Tibial artery (tissue), 4 donors: Measurements from ENCODE around the gene CAMSAP1.
A peak's percentile ranks its signal among the peaks of the same experiment; 100 is the strongest.

ENCODE experiments used
- DNase-seq, 2 donors: peaks; one replicate each; pipeline ENCODE4 v3.0.0-alpha.2; 2019
- H3K27ac ChIP-seq, 2 donors: fragments of 200-600 bp; sonication (generic) in 1 of 2; 1 replicate in 1 of 2; 2 replicates in 1 of 2; pipeline ENCODE4 v1.5.1; 2018 to 2019; ENCODE audit warnings: mild to moderate bottlenecking in 1 of 2
- H3K27me3 ChIP-seq, 2 donors: fragments of 200-600 bp; sonication (generic) in 1 of 2; one replicate each; pipeline versions ENCODE4 v1.5.1 to v1.6.0; 2016 to 2019
- H3K36me3 ChIP-seq, 3 donors: fragments of 200-600 bp; sonication (generic) in 2 of 3; one replicate each; pipeline ENCODE4 v1.5.1; 2016 to 2019; ENCODE audit warnings: mild to moderate bottlenecking in 2 of 3
- H3K4me1 ChIP-seq, 4 donors: fragments of 200-600 bp; sonication (generic) in 2 of 4; 1 replicate in 3 of 4; 2 replicates in 1 of 4; pipeline ENCODE4 v1.5.1; 2016 to 2019
- H3K4me3 ChIP-seq, 2 donors: fragments of 200-600 bp; sonication (generic) in 1 of 2; 1 replicate in 1 of 2; 2 replicates in 1 of 2; pipeline ENCODE4 v1.5.1; 2018 to 2019; ENCODE audit warnings: mild to moderate bottlenecking in 2 of 2
- H3K9me3 ChIP-seq, 3 donors: fragments of 200-600 bp; sonication (generic) in 1 of 3; one replicate each; pipeline ENCODE4 v1.5.1; 2016 to 2019
- intact Hi-C: fragments of 100-400 bp; cut with DNase I; formaldehyde crosslinking; loops from one replicate; pipeline ENCODE4 v1.15.0; 2023; ENCODE audit warnings: low total_unique reads
- TF ChIP-seq, protein P1 (sequence below), 2 experiments: fragments of 200-600 bp in 1 of 2; fragments of 450-650 bp in 1 of 2; IDR thresholded peaks; one replicate each; pipeline ENCODE4 v1.5.1; 2017 to 2019; ENCODE audit warnings: antibody characterized with exemption in 2 of 2, mild to moderate bottlenecking in 1 of 2, moderate library complexity in 1 of 2

CAMSAP1 gene

DNA sequence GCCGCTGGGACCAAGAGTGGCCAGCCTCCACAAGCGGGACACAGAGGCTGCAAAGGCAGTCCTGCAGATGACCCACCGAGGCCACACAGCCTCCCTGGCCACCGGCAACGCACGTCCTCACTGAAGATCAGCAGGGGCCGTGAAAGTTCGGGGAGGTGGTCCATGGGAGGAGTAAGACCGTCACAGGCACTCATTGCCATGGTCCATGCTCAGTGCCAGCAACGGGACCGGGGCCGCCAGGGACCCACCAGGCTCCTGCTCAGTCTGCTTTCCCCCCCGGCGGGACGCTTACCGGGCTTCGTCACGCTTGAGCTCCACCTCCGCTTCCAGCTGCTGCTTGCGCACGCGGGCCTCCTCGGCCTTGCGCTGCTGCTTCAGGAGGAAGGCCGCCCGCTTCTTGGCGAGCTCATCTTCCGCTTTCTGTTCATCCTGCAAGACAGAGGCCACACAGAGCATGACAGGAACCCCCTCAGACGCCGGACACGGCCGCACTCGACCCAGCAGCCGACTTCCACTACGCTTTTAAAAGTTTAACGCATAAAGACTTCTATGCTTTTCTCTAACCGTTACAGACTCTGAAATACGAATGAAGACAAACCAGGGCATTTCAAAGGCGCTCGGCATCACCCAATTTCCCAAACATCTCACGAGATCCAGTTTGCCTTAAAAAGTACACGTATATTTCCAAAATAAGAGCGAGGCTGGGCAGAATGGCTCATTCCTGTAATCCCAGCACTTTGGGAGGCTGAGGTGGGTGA is 88.4 kb downstream of the CAMSAP1 start:
- peaks cover 96 to 100% (median 97%) of the 10 kb centered on the region in 3 donors for H3K36me3 ChIP-seq
- no peaks in the 10 kb centered on the region for H3K4me1 ChIP-seq
- peak in 1 of 2 donors; percentile 31 for DNase-seq

DNA sequence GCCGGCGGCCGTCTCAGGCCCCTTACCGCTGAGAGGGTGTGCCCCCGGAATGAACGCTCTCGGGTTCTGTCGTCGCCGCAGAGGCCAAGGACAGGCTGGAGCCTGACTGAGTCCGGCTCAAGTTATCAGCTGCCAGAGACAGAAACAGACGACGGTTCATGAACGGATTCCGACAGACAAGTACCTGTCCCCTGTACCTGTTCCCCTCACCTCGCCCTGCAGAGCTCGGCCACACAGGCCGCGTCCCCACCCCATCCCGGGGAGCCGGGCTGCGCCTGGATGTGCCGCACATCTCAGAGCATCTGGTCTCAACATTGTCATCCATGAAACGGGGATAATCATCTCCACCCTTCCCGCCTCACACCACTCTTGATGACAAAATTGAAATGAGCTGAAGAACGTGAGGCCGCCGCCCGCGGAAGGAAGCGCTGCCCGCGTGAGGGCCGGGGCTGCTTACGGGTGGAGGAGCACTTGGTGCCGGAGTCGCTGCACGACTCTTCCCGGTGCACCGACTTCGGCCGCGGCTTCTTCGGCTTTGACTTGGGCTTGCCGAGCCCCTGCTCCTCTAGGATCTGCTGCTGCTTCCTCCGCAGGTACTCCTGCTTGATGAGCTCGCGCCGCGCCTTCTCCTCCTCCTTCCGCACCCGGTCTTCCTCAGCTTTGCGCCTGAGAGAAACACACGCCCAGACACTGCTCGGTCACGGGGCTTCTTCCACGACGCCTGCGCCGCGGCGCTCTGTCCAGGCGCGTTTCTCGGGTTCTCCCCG is 89.2 kb downstream of the CAMSAP1 start:
- no peak overlapping the region for H3K27ac ChIP-seq
- peaks cover 89 to 100% (median 96%) of the 10 kb centered on the region in 3 donors for H3K36me3 ChIP-seq
- no peak overlapping the region for H3K4me3 ChIP-seq
- no peaks in the 10 kb centered on the region for H3K4me1 ChIP-seq
- intact Hi-C loops = no loop called here
- TF ChIP-seq, protein P1, sequence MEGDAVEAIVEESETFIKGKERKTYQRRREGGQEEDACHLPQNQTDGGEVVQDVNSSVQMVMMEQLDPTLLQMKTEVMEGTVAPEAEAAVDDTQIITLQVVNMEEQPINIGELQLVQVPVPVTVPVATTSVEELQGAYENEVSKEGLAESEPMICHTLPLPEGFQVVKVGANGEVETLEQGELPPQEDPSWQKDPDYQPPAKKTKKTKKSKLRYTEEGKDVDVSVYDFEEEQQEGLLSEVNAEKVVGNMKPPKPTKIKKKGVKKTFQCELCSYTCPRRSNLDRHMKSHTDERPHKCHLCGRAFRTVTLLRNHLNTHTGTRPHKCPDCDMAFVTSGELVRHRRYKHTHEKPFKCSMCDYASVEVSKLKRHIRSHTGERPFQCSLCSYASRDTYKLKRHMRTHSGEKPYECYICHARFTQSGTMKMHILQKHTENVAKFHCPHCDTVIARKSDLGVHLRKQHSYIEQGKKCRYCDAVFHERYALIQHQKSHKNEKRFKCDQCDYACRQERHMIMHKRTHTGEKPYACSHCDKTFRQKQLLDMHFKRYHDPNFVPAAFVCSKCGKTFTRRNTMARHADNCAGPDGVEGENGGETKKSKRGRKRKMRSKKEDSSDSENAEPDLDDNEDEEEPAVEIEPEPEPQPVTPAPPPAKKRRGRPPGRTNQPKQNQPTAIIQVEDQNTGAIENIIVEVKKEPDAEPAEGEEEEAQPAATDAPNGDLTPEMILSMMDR (IDR thresholded peaks at IDR 0.05) = no peak
- DNase-seq = peak in 1 of 2 donors; percentile 58
- no peaks in the 10 kb centered on the region for H3K27me3 ChIP-seq
- H3K9me3 ChIP-seq = no peaks in the 10 kb centered on the region

More for the DNA sequence above, 88.4 kb downstream of the CAMSAP1 start:
- Histone ChIP-seq H3K9me3 (no peaks in the 10 kb centered on the region), H3K27ac (no peak overlapping the region), H3K27me3 (no peaks in the 10 kb centered on the region), H3K4me3 (no peak overlapping the region)
- intact Hi-C loops = no loop called here
- TF ChIP-seq, protein P1 (IDR thresholded peaks at IDR 0.05) = no peak

DNA sequence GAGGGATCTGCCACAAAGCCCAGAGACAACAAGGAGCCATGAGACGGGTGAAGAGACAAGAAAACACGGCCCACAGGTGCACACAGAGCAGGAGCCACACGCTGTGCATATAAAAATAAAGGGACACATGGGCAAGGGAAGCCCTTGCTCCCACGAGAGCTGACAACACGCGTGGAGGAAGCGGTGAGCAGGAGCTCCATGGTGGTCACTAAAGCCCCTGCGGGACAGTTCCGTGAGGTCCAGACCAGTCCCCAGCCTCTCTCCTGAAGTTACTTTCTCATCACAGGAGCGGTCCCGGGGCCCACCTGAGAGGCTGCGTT is 90.7 kb downstream of the CAMSAP1 start:
- Histone ChIP-seq H3K27ac (no peak overlapping the region), H3K4me3 (no peak overlapping the region), H3K4me1 (no peaks in the 10 kb centered on the region), H3K9me3 (no peaks in the 10 kb centered on the region), H3K36me3 (peaks cover 77 to 100% (median 90%) of the 10 kb centered on the region in 3 donors), H3K27me3 (no peaks in the 10 kb centered on the region)
- peak in 1 of 2 donors; percentile 23 for DNase-seq
- intact Hi-C loops = no loop called here
- TF ChIP-seq, protein P1 (IDR thresholded peaks at IDR 0.05) = no peak

DNA sequence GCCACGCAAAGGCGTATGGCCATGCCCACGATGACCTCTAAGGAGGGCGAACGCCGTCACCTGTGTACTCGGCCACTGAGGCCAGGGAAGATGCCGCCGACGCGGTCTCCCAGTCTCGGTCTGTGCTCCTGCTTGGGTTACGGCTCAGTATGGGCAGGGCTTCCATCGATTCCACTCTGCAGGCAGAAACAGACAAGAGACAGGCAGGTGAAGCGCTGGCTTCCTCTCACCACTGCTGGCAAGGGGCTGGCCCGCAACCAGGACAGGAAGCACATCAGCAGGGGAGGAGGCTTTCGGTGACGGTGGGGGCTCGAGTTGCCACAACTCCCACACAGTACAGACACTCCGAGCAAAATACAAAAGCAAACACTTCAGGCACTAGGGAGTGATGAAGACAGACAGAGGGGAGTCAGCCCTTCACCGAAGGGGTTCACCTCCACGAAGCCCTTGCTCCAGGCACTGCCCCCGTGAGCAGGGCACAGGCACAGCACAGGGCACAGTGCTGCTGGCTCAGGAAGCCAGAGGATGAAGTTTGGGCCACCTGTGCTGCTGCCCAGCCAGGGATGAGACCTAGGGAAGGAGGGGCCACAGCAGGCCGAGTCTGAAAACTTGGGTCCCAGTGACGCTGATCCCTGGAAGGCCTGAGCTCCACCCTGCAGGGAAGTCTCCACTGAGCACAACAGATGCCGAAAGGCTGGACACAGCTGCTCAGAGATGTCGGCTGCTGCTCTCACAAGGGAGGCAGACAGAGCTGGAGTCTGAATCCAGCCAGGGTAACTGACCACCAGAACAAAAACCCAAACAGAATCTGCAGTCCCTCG is 91.3 kb downstream of the CAMSAP1 start:
- Histone ChIP-seq H3K4me1 (no peaks in the 10 kb centered on the region), H3K27ac (no peak overlapping the region), H3K27me3 (no peaks in the 10 kb centered on the region), H3K36me3 (peaks cover 77 to 100% (median 90%) of the 10 kb centered on the region in 3 donors), H3K4me3 (no peak overlapping the region), H3K9me3 (no peaks in the 10 kb centered on the region)
- peak in 1 of 2 donors; percentile 32 for DNase-seq
- intact Hi-C loops = no loop called here
- TF ChIP-seq, protein P1 (IDR thresholded peaks at IDR 0.05) = no peak

DNA sequence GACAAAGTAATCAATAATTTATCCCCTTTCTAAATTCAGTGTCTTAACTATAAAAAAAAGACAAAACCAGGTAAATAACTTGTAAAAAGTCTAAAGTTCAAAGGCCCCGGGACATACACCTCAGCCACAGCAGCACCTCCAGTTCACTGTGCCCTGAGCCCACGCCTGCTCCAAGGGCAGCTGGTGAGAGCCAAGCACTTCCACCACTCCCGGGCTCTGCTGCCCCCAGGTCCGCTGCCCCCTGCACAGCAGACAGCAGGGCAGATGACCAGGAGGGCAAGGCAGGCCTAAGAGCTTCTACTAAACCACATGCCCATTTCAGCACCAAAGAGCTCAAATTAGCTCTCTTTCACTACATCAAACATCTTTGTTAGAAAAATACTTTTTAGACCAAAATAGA is 91.9 kb downstream of the CAMSAP1 start:
- H3K4me1 ChIP-seq = no peaks in the 10 kb centered on the region
- no peak overlapping the region for H3K27ac ChIP-seq
- H3K4me3 ChIP-seq = no peak overlapping the region
- H3K9me3 ChIP-seq = no peaks in the 10 kb centered on the region
- H3K36me3 ChIP-seq = peaks cover 76 to 100% (median 88%) of the 10 kb centered on the region in 3 donors
- no peaks in the 10 kb centered on the region for H3K27me3 ChIP-seq
- TF ChIP-seq, protein P1 (IDR thresholded peaks at IDR 0.05) = no peak
- intact Hi-C loops = no loop called here
- peak in 1 of 2 donors; percentile 11 for DNase-seq
